ENCODE measurements around the gene CDKL4. TPM values are rescaled to one million over a fixed set of nuclear protein-coding genes. Genes with fewer than 3 reads are reported as not detected.

CDKL4 gene
- total and polyA plus RNA-seq, 2 of the 13 experiments (the other 11 are each of a cell fraction or from before 2014, with no cell fraction given), result 0.29 to 0.50 TPM

- peak; percentile 7; the same call in 1 of the 2 replicates for TF ChIP-seq MNT (IDR thresholded peaks at IDR 0.05)
- TF ChIP-seq SOX6 (IDR thresholded peaks at IDR 0.05), result no peak
- peak; percentile 96 for TF ChIP-seq SOX6 (CRISPR knock-in tag; IDR thresholded peaks at IDR 0.05)
- TF ChIP-seq ISL2 (CRISPR knock-in tag; IDR thresholded peaks at IDR 0.05), result peak; percentile 83; the same call in 1 of the 2 replicates
- TF ChIP-seq ZBTB7A (CRISPR knock-in tag; IDR thresholded peaks at IDR 0.05), result peak; percentile 64; the same call in 1 of the 2 replicates
- TF ChIP-seq, protein P1, sequence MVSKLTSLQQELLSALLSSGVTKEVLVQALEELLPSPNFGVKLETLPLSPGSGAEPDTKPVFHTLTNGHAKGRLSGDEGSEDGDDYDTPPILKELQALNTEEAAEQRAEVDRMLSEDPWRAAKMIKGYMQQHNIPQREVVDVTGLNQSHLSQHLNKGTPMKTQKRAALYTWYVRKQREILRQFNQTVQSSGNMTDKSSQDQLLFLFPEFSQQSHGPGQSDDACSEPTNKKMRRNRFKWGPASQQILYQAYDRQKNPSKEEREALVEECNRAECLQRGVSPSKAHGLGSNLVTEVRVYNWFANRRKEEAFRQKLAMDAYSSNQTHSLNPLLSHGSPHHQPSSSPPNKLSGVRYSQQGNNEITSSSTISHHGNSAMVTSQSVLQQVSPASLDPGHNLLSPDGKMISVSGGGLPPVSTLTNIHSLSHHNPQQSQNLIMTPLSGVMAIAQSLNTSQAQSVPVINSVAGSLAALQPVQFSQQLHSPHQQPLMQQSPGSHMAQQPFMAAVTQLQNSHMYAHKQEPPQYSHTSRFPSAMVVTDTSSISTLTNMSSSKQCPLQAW (CRISPR knock-in tag; IDR thresholded peaks at IDR 0.05), result peak; percentile 87
- TF ChIP-seq, protein P2, sequence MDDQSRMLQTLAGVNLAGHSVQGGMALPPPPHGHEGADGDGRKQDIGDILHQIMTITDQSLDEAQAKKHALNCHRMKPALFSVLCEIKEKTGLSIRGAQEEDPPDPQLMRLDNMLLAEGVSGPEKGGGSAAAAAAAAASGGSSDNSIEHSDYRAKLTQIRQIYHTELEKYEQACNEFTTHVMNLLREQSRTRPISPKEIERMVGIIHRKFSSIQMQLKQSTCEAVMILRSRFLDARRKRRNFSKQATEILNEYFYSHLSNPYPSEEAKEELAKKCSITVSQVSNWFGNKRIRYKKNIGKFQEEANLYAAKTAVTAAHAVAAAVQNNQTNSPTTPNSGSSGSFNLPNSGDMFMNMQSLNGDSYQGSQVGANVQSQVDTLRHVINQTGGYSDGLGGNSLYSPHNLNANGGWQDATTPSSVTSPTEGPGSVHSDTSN (CRISPR knock-in tag; IDR thresholded peaks at IDR 0.05; ENCODE audit: borderline replicate concordance), result no peak
- TF ChIP-seq, protein P3, sequence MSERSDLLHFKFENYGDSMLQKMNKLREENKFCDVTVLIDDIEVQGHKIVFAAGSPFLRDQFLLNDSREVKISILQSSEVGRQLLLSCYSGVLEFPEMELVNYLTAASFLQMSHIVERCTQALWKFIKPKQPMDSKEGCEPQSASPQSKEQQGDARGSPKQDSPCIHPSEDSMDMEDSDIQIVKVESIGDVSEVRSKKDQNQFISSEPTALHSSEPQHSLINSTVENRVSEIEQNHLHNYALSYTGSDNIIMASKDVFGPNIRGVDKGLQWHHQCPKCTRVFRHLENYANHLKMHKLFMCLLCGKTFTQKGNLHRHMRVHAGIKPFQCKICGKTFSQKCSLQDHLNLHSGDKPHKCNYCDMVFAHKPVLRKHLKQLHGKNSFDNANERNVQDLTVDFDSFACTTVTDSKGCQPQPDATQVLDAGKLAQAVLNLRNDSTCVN (CRISPR knock-in tag; IDR thresholded peaks at IDR 0.05; ENCODE audit: borderline replicate concordance), result no peak
- TF ChIP-seq ATAD3A (CRISPR knock-in tag; IDR thresholded peaks at IDR 0.05), result no peak
- TF ChIP-seq ZNF282 (IDR thresholded peaks at IDR 0.05; ENCODE audit: partially characterized antibody), result no peak
- no peak for TF ChIP-seq ZNF510 (CRISPR knock-in tag; IDR thresholded peaks at IDR 0.05; ENCODE audit: low read depth)
- no peak for TF ChIP-seq SAFB2 (CRISPR knock-in tag; IDR thresholded peaks at IDR 0.05; ENCODE audit: borderline replicate concordance, low read depth)
- TF ChIP-seq KDM3A (CRISPR knock-in tag; IDR thresholded peaks at IDR 0.05; ENCODE audit: low read depth), result peak; percentile 78; the same call in 1 of the 2 replicates
- TF ChIP-seq, protein P4, sequence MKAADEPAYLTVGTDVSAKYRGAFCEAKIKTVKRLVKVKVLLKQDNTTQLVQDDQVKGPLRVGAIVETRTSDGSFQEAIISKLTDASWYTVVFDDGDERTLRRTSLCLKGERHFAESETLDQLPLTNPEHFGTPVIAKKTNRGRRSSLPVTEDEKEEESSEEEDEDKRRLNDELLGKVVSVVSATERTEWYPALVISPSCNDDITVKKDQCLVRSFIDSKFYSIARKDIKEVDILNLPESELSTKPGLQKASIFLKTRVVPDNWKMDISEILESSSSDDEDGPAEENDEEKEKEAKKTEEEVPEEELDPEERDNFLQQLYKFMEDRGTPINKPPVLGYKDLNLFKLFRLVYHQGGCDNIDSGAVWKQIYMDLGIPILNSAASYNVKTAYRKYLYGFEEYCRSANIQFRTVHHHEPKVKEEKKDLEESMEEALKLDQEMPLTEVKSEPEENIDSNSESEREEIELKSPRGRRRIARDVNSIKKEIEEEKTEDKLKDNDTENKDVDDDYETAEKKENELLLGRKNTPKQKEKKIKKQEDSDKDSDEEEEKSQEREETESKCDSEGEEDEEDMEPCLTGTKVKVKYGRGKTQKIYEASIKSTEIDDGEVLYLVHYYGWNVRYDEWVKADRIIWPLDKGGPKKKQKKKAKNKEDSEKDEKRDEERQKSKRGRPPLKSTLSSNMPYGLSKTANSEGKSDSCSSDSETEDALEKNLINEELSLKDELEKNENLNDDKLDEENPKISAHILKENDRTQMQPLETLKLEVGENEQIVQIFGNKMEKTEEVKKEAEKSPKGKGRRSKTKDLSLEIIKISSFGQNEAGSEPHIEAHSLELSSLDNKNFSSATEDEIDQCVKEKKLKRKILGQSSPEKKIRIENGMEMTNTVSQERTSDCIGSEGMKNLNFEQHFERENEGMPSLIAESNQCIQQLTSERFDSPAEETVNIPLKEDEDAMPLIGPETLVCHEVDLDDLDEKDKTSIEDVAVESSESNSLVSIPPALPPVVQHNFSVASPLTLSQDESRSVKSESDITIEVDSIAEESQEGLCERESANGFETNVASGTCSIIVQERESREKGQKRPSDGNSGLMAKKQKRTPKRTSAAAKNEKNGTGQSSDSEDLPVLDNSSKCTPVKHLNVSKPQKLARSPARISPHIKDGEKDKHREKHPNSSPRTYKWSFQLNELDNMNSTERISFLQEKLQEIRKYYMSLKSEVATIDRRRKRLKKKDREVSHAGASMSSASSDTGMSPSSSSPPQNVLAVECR (CRISPR knock-in tag; IDR thresholded peaks at IDR 0.05; ENCODE audit: borderline replicate concordance), result peak; percentile 62; the same call in 1 of the 2 replicates
- TF ChIP-seq ZNF567 (CRISPR knock-in tag; IDR thresholded peaks at IDR 0.05; ENCODE audit: borderline replicate concordance), result no peak
- TF ChIP-seq, protein P5, sequence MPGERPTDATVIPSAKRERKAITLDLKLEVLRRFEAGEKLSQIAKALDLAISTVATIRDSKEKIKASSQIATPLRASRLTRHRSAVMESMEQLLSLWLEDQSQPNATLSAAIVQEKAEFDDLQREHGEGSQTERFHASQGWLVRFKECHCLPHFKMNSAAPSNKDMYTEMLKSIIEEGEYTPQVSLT (CRISPR knock-in tag; IDR thresholded peaks at IDR 0.05; ENCODE audit: borderline replicate concordance, low read depth), result no peak
Measured at GRCh38 chr2:39150890-39151497, 92.8 kb downstream of the CDKL4 start (continued).

Measured in HepG2 (cell line).